G401 (cell line): ENCODE data around the gene PRELP. TPM values are rescaled to one million over a fixed set of nuclear protein-coding genes. Genes with fewer than 3 reads are reported as not detected.
A peak's percentile ranks its signal among the peaks of the same experiment; 100 is the strongest.
"Not testable (repeated sequence)": the region's sequence is repeated elsewhere in the genome, so short reads cannot be mapped to it uniquely, and the experiment has no call there.

Experiments
- DNase-seq: peaks from one replicate; pipeline ENCODE4 v3.0.0-alpha.2; 2015; ENCODE audit warnings: low spot score
- in situ Hi-C: cut with HindIII; loops from 2 replicates; pipeline ENCODE4 v1.10.0; 2016; ENCODE audit warnings: low sequenced_read_pairs, mixed read lengths
- total RNA-seq: library from RNA; depleted of rRNA; stranded (reverse); fragments of >200 nt; shearing (Covaris generic); gene quantifications from 2 replicates; pipeline ENCODE4 v1.2.3, GENCODE V29; 2014; rRNA removed

PRELP gene
- total RNA-seq: not detected in 2 replicates

- DNase-seq: peak; percentile 48
- in situ Hi-C loops: no loop called here
Observed at GRCh38 chr1:203475012-203475981, at the start of gene PRELP. TSS of gene PRELP (plus strand) at chr1:203475806. CDS start at chr1:203483185, 7,379 bp downstream.

GRCh38 chr1:203426366-203426765, 49.2 kb upstream of the PRELP start:
- in situ Hi-C loops: no loop called here
- no peak for DNase-seq

GRCh38 chr1:203426870-203427269, 48.7 kb upstream of the PRELP start:
- no peak for DNase-seq
- in situ Hi-C loops: no loop called here

- in situ Hi-C loops: no loop called here
- no peak for DNase-seq
Observed at GRCh38 chr1:203427451-203427850, 48.2 kb upstream of the PRELP start.

GRCh38 chr1:203428981-203429599, 46.5 kb upstream of the PRELP start:
- no peak for DNase-seq
- in situ Hi-C loops: no loop called here

- in situ Hi-C loops: no loop called here
- DNase-seq: no peak
Observed at GRCh38 chr1:203435615-203436014, 40.0 kb upstream of the PRELP start.

- in situ Hi-C loops: no loop called here
- peak; percentile 70 for DNase-seq
Observed at GRCh38 chr1:203437696-203438315, 37.8 kb upstream of the PRELP start.

- in situ Hi-C loops: no loop called here
- DNase-seq: peak; percentile 74
Observed at GRCh38 chr1:203439131-203439730, 36.4 kb upstream of the PRELP start.

GRCh38 chr1:203440771-203441170, 34.8 kb upstream of the PRELP start:
- in situ Hi-C loops: no loop called here
- DNase-seq: peak; percentile 76

- no peak for DNase-seq
- in situ Hi-C loops: no loop called here
Observed at GRCh38 chr1:203441766-203442165, 33.8 kb upstream of the PRELP start.

GRCh38 chr1:203442821-203443220, 32.8 kb upstream of the PRELP start:
- in situ Hi-C loops: no loop called here
- no peak for DNase-seq

GRCh38 chr1:203443296-203443695, 32.3 kb upstream of the PRELP start:
- in situ Hi-C loops: no loop called here
- DNase-seq: no peak

GRCh38 chr1:203444171-203444576, 31.4 kb upstream of the PRELP start:
- DNase-seq: no peak
- in situ Hi-C loops: no loop called here

GRCh38 chr1:203447151-203447550, 28.5 kb upstream of the PRELP start:
- in situ Hi-C loops: no loop called here

GRCh38 chr1:203447598-203447997, 28.0 kb upstream of the PRELP start:
- in situ Hi-C loops: not testable (repeated sequence)

More at GRCh38 chr1:203447151-203447550, 28.5 kb upstream of the PRELP start:
- no peak for DNase-seq

GRCh38 chr1:203448521-203449061, 27.0 kb upstream of the PRELP start:
- in situ Hi-C loops: no loop called here
- DNase-seq: peak; percentile 88

More at GRCh38 chr1:203447598-203447997, 28.0 kb upstream of the PRELP start:
- DNase-seq: not testable (repeated sequence)

GRCh38 chr1:203450001-203450400, 25.6 kb upstream of the PRELP start:
- no peak for DNase-seq
- in situ Hi-C loops: loop anchor here (25.0 kb wide), 1 partner anchor 88 kb away; the partner anchor contains the start of gene FMOD

- in situ Hi-C loops: loop anchor here (25.0 kb wide), 1 partner anchor 88 kb away; the partner anchor contains the start of gene FMOD
- DNase-seq: no peak
Observed at GRCh38 chr1:203450479-203451149, 25.0 kb upstream of the PRELP start.
